Measurements from ENCODE around the gene DUSP22.

The DUSP22 gene

DNA sequence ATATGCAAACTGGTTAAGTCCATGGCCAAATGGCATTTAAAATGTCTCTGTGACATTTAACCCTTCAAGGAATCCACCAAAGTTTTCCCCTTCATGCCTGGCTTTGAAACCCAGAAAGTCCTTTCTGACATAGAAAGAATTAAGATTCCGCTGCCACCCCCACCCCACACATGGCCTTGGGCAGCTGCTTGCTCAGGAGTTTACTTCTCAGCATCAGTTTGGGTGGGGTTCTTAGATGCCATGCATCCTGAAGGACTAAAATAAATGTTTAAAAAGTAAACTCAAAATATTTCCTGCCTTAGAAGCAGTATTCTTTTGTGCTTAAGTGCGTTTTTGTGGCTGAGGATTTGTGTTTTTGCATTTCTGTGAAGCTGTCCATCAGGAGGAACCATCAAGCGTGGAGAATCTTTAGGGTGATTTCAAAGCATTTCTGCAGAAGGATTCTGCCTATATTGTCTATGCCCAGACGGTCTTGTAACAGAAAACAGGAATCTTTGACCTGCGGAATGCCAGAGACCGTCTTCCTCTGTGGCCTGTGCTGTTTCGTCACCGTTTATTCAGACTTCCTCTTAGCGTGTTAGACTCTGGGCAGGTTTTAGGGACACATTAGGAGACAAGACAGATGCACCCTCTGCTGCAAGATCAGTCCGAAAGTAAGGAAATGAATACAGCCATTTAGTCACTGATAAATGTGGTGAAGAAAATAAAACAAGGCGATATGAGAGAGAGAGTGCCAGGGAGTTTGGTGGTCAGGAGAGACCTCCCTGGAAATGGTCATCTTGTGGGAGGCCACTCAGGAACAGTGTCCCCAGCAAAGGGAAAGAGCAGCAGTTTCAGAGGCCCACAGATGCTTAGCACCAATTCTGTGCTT is 6.2 kb downstream of the DUSP22 start:
- Mint-ChIP-seq H3K9me3 (no peaks in the 10 kb centered on the region), H3K27ac (no peak overlapping the region), H3K4me3 (no peak overlapping the region), H3K27me3 (no peaks in the 10 kb centered on the region), H3K4me1 (peaks cover 8% of the 10 kb centered on the region), H3K36me3 (ENCODE audit: low read depth) (peaks cover 1% of the 10 kb centered on the region)
- DNase-seq (no peak), ATAC-seq (no peak)

DNA sequence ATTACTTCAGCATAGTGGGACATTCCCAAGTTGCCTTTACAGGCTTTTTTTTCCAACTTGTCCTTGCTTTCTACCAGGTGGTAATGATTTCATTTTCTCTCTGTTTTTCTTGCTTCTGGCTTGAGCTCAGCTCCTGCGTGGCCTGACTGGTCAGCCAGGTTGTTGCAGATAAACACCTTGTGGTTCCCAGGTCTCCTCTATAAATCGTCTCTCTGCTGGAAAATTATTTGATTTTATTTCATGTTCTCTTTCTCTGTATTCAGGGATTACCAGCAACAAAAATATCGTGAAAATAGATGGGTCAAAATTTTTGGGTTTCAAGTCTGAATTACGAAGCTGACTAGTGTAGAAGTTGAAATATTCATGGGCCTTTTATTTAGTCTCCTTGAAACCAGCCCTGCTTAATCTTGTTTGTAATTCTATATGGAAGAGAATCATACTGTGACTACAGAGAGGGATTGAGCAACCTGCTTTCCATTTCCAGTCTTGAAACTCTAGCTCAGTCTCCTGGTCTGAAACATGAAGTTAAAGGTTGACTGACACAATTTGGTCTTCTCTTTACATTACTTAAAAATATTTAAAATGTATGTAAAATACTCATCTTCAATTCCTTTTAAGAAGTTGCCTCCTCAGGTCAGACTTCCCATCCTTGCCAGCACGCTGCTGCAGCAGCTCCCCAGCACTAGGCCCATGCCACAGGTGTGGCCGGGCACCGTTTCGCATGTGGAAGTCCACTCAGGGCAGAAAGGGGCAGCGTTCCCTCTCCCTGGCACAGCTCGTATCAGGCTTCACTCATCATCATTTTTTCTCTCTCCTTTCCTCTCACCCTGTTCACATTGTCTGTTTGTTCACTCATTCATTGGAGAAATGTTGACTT is 7.1 kb downstream of the DUSP22 start:
- no peak overlapping the region for H3K4me3 Mint-ChIP-seq
- H3K4me1 Mint-ChIP-seq: no peaks in the 10 kb centered on the region
- H3K36me3 Mint-ChIP-seq (ENCODE audit: low read depth): no peaks in the 10 kb centered on the region
- no peaks in the 10 kb centered on the region for H3K9me3 Mint-ChIP-seq
- no peaks in the 10 kb centered on the region for H3K27me3 Mint-ChIP-seq
- ATAC-seq: no peak
- H3K27ac Mint-ChIP-seq: no peak overlapping the region
- no peak for DNase-seq

DNA sequence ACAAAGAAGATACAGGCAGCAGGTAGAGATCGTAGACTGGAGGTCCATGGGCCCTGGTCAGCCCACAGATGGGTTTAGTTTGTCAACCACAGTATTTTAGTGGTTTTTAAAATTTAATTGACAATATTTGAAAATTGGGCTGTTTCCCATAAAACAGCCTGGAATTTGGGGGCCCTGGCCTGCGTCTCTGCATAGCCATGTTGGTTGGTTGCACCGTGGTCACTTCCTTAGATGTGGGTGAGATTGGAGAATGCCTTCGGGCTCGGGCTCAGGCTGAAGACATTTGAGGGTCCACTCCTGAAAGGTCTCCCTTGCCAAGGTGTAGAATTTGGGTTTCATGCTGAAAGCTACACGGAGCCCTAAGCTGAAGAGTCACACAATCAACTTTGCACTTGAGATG is 7.7 kb downstream of the DUSP22 start:
- Mint-ChIP-seq H3K4me3 (no peak overlapping the region), H3K36me3 (ENCODE audit: low read depth) (peaks cover 4% of the 10 kb centered on the region), H3K27me3 (no peaks in the 10 kb centered on the region), H3K4me1 (no peaks in the 10 kb centered on the region), H3K9me3 (no peaks in the 10 kb centered on the region), H3K27ac (no peak overlapping the region)
- DNase-seq (no peak), ATAC-seq (no peak)

DNA sequence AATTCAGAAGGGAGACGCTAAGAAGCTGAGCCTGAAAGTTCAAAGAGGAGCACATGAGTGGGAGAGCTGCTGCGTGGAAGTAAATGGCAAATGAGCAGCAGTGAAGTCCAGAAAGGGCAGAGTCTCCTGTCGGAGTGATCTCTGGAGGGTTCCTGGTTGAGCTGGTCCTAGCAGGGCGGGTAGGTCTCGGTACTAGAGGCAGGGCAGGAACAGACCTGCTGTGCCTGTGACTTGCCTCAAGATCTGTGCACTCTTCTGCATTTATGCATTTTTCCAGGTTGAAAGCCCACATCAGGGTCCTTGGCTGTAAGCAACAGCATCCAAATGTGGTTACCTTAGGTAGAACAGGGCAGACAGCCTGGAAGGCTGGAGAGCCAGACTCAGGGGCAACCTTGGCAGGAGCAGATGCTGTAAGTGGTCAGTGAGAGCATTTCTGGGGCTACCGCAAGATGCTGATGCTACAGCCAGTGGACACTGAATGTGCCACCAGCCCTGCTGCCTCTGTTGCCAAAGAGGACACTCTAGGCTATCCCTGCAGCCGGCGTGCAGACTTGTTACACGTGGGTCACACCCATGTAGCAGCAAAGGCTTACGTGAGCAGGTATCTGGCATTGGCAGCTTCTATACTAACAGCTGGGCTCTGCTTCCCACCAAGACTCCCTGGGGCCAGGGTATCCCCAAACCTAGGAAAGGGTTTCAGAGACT is 8.4 kb downstream of the DUSP22 start:
- Mint-ChIP-seq H3K4me3 (no peak overlapping the region), H3K27ac (no peak overlapping the region), H3K4me1 (no peaks in the 10 kb centered on the region), H3K9me3 (no peaks in the 10 kb centered on the region), H3K27me3 (no peaks in the 10 kb centered on the region), H3K36me3 (ENCODE audit: low read depth) (peaks cover 4% of the 10 kb centered on the region)
- no peak for DNase-seq
- ATAC-seq: no peak

DNA sequence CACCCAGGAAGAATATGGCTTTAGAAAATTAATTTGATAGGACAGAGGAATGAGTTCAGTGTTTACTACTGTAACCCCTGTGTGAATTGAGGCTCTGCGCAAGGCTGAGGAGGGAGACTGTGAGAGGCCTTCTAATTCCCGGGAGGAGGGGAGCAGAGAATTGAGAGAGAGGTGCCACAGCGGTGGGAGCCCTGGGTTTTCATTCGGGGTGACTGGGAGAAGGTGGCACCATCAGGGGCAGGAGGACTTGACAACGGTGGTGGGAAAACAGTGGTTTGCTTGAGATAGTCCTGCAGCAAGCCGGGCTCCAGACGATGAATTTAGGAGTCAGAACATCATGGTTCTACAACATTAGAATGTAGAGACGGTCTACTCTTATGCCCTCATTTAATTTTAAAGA is 9.2 kb downstream of the DUSP22 start:
- H3K27ac Mint-ChIP-seq: no peak overlapping the region
- H3K36me3 Mint-ChIP-seq (ENCODE audit: low read depth): peaks cover 4% of the 10 kb centered on the region
- H3K4me1 Mint-ChIP-seq: no peaks in the 10 kb centered on the region
- H3K9me3 Mint-ChIP-seq: no peaks in the 10 kb centered on the region
- no peak for ATAC-seq
- H3K27me3 Mint-ChIP-seq: no peaks in the 10 kb centered on the region
- no peak overlapping the region for H3K4me3 Mint-ChIP-seq
- DNase-seq: no peak

DNA sequence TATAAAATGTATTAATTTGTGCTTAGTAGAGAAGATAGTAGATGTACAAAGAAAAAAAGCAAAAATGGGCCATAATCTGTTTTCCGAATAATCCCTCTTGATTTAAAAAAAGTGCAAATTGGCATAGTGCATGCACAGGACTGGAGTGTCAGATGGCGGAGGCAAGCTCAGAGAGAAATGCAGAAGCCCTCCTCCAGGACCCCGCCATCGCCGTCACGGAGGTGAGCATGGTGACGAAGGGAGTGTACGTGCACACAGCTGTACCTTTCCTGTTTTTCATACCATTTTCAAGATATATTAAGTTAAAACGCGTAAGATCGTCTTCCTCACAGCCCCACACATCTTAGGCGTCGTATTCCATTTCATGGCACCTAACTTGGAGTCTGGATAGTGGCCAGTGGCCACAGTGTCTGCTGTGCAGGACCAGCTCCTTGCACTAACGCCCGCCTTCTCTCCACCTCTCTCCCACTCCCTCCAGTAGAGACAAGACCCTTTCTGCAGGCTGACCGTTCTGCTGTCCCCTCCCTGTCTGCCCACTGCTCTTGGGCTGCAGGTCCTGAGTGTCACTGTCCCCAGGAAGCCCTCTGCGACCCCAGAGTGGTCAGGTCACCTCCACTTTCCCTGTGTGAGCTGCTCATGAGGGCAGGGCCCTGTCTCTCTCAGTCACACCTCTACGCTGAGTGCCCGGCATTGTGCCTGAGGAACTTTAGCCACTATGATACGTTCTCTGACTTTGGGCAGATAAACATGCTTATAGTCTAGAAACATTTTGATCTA is 9.8 kb downstream of the DUSP22 start:
- Mint-ChIP-seq H3K27me3 (no peaks in the 10 kb centered on the region), H3K9me3 (no peaks in the 10 kb centered on the region), H3K4me3 (no peak overlapping the region), H3K4me1 (no peaks in the 10 kb centered on the region), H3K36me3 (ENCODE audit: low read depth) (peaks cover 4% of the 10 kb centered on the region), H3K27ac (no peak overlapping the region)
- ATAC-seq (no peak), DNase-seq (no peak)

DNA sequence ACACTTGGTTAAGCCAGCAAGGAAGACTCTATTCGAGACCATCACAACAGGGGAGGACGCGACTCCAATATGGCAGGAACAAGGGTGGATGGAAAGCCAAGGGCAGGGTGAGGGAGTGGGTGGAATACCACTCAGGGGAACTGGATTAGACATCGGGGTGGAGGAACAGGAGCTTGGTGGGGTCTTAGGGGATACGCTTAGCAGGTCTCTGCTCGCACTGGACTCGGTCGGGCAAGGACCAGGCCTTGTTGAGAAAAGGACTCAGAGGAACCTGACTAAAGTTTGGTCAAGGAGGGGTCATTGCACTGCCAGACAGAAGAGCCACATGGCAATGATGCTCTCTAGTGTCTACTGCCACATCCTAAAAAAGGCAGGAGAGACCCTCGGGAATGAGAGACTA is 10.5 kb downstream of the DUSP22 start:
- ATAC-seq (no peak), DNase-seq (no peak)
- no peaks in the 10 kb centered on the region for H3K4me1 Mint-ChIP-seq
- no peaks in the 10 kb centered on the region for H3K9me3 Mint-ChIP-seq
- H3K36me3 Mint-ChIP-seq (ENCODE audit: low read depth): peaks cover 6% of the 10 kb centered on the region
- no peak overlapping the region for H3K27ac Mint-ChIP-seq
- no peaks in the 10 kb centered on the region for H3K27me3 Mint-ChIP-seq
- no peak overlapping the region for H3K4me3 Mint-ChIP-seq

DNA sequence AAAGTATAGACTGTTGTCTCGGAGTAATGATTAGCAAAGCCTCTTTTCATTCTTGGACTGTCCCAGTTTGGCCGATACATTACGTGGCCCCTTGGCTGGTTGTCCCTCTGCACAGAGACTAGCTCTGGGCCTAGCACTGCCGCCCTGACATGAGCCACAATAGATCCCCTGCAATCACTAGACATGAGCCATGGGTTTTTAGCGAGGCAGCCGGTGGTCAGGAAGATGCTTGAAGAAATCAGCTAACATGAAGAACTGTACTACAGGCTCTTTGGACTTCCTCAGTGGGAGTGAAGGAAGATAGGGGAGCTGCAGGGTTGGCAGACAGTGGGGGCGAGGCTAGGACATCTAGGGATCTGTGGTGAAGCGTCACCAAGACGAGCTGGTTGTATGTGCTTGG is 11.0 kb downstream of the DUSP22 start:
- H3K4me3 Mint-ChIP-seq: no peak overlapping the region
- H3K27me3 Mint-ChIP-seq: no peaks in the 10 kb centered on the region
- H3K27ac Mint-ChIP-seq: no peak overlapping the region
- peaks cover 8% of the 10 kb centered on the region for H3K36me3 Mint-ChIP-seq (ENCODE audit: low read depth)
- H3K9me3 Mint-ChIP-seq: no peaks in the 10 kb centered on the region
- H3K4me1 Mint-ChIP-seq: no peaks in the 10 kb centered on the region
- DNase-seq: no peak
- ATAC-seq: no peak

DNA sequence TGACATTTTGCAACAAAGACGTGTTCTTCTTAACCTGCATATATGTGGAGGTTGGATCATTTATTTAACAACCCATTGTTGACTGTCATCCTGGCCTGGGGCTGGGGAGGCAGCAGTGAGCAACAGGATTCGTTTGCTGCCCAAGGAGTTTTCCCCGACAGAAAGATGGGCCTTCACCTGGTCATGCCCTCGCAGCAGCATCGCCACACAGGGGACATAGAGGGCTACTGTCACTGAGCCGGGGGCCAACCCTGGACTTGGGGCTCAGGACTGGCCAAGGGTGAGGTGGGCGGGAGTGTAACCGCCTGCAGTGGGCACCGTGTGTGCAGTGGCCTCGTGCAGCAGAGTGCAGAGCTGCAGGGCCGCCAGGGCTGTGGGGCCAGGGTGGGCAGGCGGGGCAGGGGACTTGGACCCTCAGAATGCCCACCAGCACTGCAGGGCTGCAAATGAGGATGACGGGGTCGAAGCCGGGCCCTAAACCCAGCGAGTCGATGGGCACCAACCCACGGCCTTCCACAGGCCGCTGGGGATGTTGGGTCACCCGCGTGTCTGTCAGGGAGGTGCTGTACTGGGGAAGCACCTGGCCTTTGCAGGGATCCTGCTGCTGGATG is 11.8 kb downstream of the DUSP22 start:
- Mint-ChIP-seq H3K27me3 (no peaks in the 10 kb centered on the region), H3K9me3 (no peaks in the 10 kb centered on the region), H3K4me1 (peaks cover 3% of the 10 kb centered on the region), H3K27ac (no peak overlapping the region), H3K4me3 (no peak overlapping the region), H3K36me3 (ENCODE audit: low read depth) (peaks cover 8% of the 10 kb centered on the region)
- DNase-seq (no peak), ATAC-seq (no peak)

DNA sequence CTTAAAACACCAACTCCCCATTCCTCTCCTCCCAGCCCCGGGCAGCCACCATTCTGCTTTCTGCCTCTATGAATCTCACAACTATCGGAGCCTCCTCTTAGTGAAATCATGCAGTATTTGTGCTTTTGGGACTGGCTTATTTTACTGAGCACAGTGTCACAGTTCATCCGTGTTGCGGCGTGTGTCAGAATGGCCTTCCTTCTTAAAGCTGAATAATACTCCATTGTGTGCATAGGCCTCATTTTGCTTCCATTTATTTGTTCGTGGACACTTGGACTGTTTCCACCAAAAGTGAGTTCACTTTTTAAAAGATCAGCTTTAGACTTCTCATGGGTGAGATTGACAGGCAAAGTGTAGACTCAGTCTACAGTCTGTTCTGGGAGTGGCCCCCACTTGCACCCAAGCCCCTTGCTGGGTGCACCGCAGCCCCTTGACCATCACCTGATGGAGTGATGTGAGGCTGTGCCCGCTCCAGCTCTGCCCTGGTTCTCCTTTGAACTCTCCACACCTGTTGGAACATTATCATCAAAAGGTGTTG is 12.6 kb downstream of the DUSP22 start:
- H3K27me3 Mint-ChIP-seq: no peaks in the 10 kb centered on the region
- no peak overlapping the region for H3K27ac Mint-ChIP-seq
- ATAC-seq (no peak), DNase-seq (no peak)
- no peaks in the 10 kb centered on the region for H3K9me3 Mint-ChIP-seq
- peaks cover 8% of the 10 kb centered on the region for H3K36me3 Mint-ChIP-seq (ENCODE audit: low read depth)
- no peak overlapping the region for H3K4me3 Mint-ChIP-seq
- peaks cover 5% of the 10 kb centered on the region for H3K4me1 Mint-ChIP-seq

DNA sequence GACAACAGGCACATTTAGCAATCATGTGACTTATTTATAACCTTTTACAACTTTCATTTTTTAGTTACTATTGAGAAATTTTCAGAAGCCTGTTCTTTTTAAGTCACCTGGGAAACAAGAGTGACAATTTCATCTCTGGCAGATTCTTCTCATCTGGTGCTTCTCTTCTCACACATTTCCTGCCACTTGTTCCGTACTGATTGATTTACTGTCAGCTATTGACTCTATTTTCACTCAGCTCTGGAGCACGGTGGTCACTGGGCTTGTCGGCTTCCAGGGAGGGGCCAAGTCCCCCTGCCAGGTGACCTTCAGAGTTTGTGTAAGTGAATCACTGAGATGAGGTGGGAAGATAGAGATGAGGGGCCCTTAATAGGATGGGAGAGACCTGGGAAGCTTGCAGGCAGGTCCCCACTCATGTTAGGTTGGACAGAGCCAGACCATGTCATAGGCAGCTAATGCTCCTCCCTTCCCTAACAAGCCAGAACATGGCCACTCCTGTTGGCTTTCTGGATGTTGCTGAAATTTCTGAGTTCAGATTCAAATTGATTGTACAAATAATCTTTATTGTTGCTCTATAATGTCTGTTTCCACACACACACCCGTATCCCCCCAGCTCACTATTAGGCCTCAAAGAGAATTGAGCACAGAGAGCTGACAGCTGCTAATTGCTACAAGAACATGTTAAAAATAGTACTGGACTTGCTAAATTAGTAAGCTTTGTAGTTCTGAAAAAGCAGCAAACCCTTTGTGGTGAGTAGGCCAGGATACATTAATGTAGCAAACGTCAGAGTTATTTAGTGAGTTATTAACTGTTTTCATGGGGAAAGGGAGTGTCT is 13.3 kb downstream of the DUSP22 start:
- ATAC-seq: no peak
- H3K27me3 Mint-ChIP-seq: no peaks in the 10 kb centered on the region
- peaks cover 10% of the 10 kb centered on the region for H3K36me3 Mint-ChIP-seq (ENCODE audit: low read depth)
- H3K4me3 Mint-ChIP-seq: no peak overlapping the region
- H3K27ac Mint-ChIP-seq: no peak overlapping the region
- no peak for DNase-seq
- no peaks in the 10 kb centered on the region for H3K9me3 Mint-ChIP-seq
- peaks cover 5% of the 10 kb centered on the region for H3K4me1 Mint-ChIP-seq

DNA sequence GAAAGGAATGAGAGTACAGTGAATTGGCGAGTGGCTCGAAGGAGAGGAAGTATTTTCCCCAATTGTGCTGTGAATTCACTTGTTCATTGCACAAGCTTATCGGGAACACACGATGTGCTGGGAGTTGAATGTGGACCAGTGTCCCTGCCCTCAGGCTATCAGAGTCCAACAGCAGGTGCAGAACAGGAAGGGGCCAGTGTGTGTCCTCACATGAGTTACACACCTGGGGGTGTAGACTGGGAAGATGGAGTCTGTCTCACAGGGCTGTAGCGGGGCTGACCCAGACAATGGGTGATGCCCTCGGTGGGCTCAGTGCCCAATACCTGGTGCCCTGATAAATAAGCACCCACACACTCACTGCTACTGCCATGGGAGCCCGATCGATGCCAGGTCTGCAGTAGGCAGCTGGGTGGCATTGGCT is 14.4 kb downstream of the DUSP22 start:
- Mint-ChIP-seq H3K27ac (no peak overlapping the region), H3K9me3 (no peaks in the 10 kb centered on the region), H3K4me3 (no peak overlapping the region), H3K27me3 (no peaks in the 10 kb centered on the region), H3K36me3 (ENCODE audit: low read depth) (peaks cover 10% of the 10 kb centered on the region), H3K4me1 (peaks cover 14% of the 10 kb centered on the region)
- DNase-seq (no peak), ATAC-seq (no peak)
